Measurements from ENCODE around the gene SUN3. TPM values are rescaled to one million over a fixed set of nuclear protein-coding genes. Genes with fewer than 3 reads are reported as not detected.

SUN3 gene
- total RNA-seq, 1 donor from 2014 or later, result not detected

- intact Hi-C loops (cut with micrococcal nuclease), result loop anchor here (1.0 kb wide), 6 partner anchors 11 to 130 kb away; partner anchors contain the start of genes C7orf57 and UPP1
Measured at GRCh38 chr7:47979832-47980181, 49.1 kb downstream of the SUN3 start.

GRCh38 chr7:47979145-47979831, 49.6 kb downstream of the SUN3 start, which contains the start of gene HUS1:
Gene HUS1 (minus strand): TSS chr7:47979615. CDS start chr7:47979519, 96 bp downstream.
- intact Hi-C loops (cut with micrococcal nuclease), result loop anchor here (1.0 kb wide), 6 partner anchors 12 to 131 kb away; partner anchors contain the start of genes C7orf57 and UPP1

GRCh38 chr7:47978790-47979144, 50.1 kb downstream of the SUN3 start:
- intact Hi-C loops (cut with micrococcal nuclease), result loop anchor here (1.0 kb wide), 6 partner anchors 13 to 132 kb away; partner anchors contain the start of genes C7orf57 and UPP1

GRCh38 chr7:47973739-47974138, 55.2 kb downstream of the SUN3 start:
- intact Hi-C loops (cut with micrococcal nuclease), result no loop called here

GRCh38 chr7:47970761-47971160, 58.1 kb downstream of the SUN3 start:
- intact Hi-C loops (cut with micrococcal nuclease), result no loop called here

GRCh38 chr7:47968847-47969774, 59.8 kb downstream of the SUN3 start:
- intact Hi-C loops (cut with micrococcal nuclease), result loop anchor here (1.0 kb wide), 2 partner anchors 24 to 141 kb away; no protein-coding TSS in a partner anchor

- intact Hi-C loops (cut with micrococcal nuclease), result no loop called here
Measured at GRCh38 chr7:47967708-47968107, 61.2 kb downstream of the SUN3 start.

GRCh38 chr7:47967123-47967522, 61.8 kb downstream of the SUN3 start:
- intact Hi-C loops (cut with micrococcal nuclease), result no loop called here

- intact Hi-C loops (cut with micrococcal nuclease), result no loop called here
Measured at GRCh38 chr7:47965456-47965855, 63.5 kb downstream of the SUN3 start.

GRCh38 chr7:47962262-47962661, 66.6 kb downstream of the SUN3 start:
- intact Hi-C loops (cut with micrococcal nuclease), result no loop called here

- intact Hi-C loops (cut with micrococcal nuclease), result no loop called here
Measured at GRCh38 chr7:47957156-47957555, 71.8 kb downstream of the SUN3 start.

GRCh38 chr7:47956220-47956619, 72.7 kb downstream of the SUN3 start:
- intact Hi-C loops (cut with micrococcal nuclease), result no loop called here

- intact Hi-C loops (cut with micrococcal nuclease), result no loop called here
Measured at GRCh38 chr7:47954231-47954911, 74.5 kb downstream of the SUN3 start.

GRCh38 chr7:47953822-47954221, 75.1 kb downstream of the SUN3 start:
- intact Hi-C loops (cut with micrococcal nuclease), result no loop called here

- intact Hi-C loops (cut with micrococcal nuclease), result no loop called here
Measured at GRCh38 chr7:47952224-47952623, 76.7 kb downstream of the SUN3 start.

GRCh38 chr7:47951374-47951773, 77.5 kb downstream of the SUN3 start:
- intact Hi-C loops (cut with micrococcal nuclease), result no loop called here

GRCh38 chr7:47950714-47951113, 78.2 kb downstream of the SUN3 start:
- intact Hi-C loops (cut with micrococcal nuclease), result no loop called here

- intact Hi-C loops (cut with micrococcal nuclease), result loop anchor here (5.0 to 10.0 kb wide), 2 partner anchors 348 to 435 kb away; no protein-coding TSS in a partner anchor
Measured at GRCh38 chr7:47949703-47950102, 79.2 kb downstream of the SUN3 start.

GRCh38 chr7:47948141-47948790, 80.6 kb downstream of the SUN3 start, which contains the start of gene PKD1L1:
Gene PKD1L1 (minus strand): TSS chr7:47948466. CDS start chr7:47948440, 26 bp downstream.
- intact Hi-C loops (cut with micrococcal nuclease), result loop anchor here (5.0 to 10.0 kb wide), 2 partner anchors 349 to 437 kb away; no protein-coding TSS in a partner anchor

GRCh38 chr7:47947355-47947749, 81.6 kb downstream of the SUN3 start:
- intact Hi-C loops (cut with micrococcal nuclease), result loop anchor here (5.0 to 10.0 kb wide), 2 partner anchors 350 to 437 kb away; no protein-coding TSS in a partner anchor

All from T-helper 1 cell treated with Interleukin-12 subunit alpha and Interleukin-12 subunit beta and Interleukin-4 antibody, amounts not matched to agents 30 ng/mL and 1 ng/mL, for 36 hours (primary cell).